Activated T-cell treated with anti-CD3 and anti-CD28 coated beads for 1 hour (primary cell): ENCODE data around the gene SOX6.
"Not testable (repeated sequence)": the region's sequence is repeated elsewhere in the genome, so short reads cannot be mapped to it uniquely, and the experiment has no call there.

Experiments
- DNase-seq: peaks from one replicate; pipeline ENCODE4 v3.0.0-alpha.2; 2020; ENCODE audit warnings: low read depth

Gene SOX6

GRCh38 chr11:15929371-15929901 lies 426.9 kb downstream of the SOX6 start:
- DNase-seq: no peak

- DNase-seq: no peak
Observed at GRCh38 chr11:15927864-15928217, 428.5 kb downstream of the SOX6 start.

GRCh38 chr11:15927196-15927863 lies 429.0 kb downstream of the SOX6 start:
- DNase-seq: no peak

- DNase-seq: no peak
Observed at GRCh38 chr11:15926071-15926470, 430.3 kb downstream of the SOX6 start.

- DNase-seq: no peak
Observed at GRCh38 chr11:15923183-15923582, 433.2 kb downstream of the SOX6 start.

- not testable (repeated sequence) for DNase-seq
Observed at GRCh38 chr11:15922745-15923144, 433.6 kb downstream of the SOX6 start.

- DNase-seq: no peak
Observed at GRCh38 chr11:15920856-15921629, 435.3 kb downstream of the SOX6 start.

- no peak for DNase-seq
Observed at GRCh38 chr11:15918674-15919073, 437.7 kb downstream of the SOX6 start.

GRCh38 chr11:15918212-15918611 lies 438.1 kb downstream of the SOX6 start:
- DNase-seq: no peak
